Cardiac atrium fibroblast (primary cell): ENCODE data around the gene CT55. TPM values are rescaled to one million over a fixed set of nuclear protein-coding genes. Genes with fewer than 3 reads are reported as not detected.

Source experiments
- total RNA-seq: library from RNA; depleted of rRNA; stranded (reverse); fragments of >200 nt; gene quantifications from 2 replicates; pipeline ENCODE4 v1.2.3, GENCODE V29; 2015

The CT55 gene
- not detected in 2 replicates for total RNA-seq

GRCh38 chrX:135170877-135171519, at the start of gene CT55:
CT55 (minus strand) TSS chrX:135171398; CDS start chrX:135171171, 227 bp downstream.

GRCh38 chrX:135120056-135120576, 51.1 kb downstream of the CT55 start, which contains the start of gene ETDB:
ETDB (minus strand) TSS chrX:135120526; CDS start chrX:135119261, 1,265 bp downstream.

Other genes with a start within 250 kb of the CT55 start
- 1.1 and 4.5 TPM in 2 replicates for gene SMIM10, start 180.4 kb downstream of the CT55 start, total RNA-seq
- 10.7 and 15.5 TPM in 2 replicates for gene RTL8B, start 148.9 kb downstream of the CT55 start, total RNA-seq
- 236 and 243 TPM in 2 replicates for gene RTL8C, start 139.0 kb downstream of the CT55 start, total RNA-seq
- gene RTL8A, start 119.3 kb downstream of the CT55 start, total RNA-seq, result 9.4 and 26.0 TPM in 2 replicates
- gene SMIM10L2B, start 72.7 kb downstream of the CT55 start, total RNA-seq, result 0.49 and 1.3 TPM in 2 replicates
- gene ETDB, start 50.9 kb downstream of the CT55 start, total RNA-seq, result not detected in 2 replicates
- not detected in 2 replicates for gene ETDA, start 80.7 kb upstream of the CT55 start, total RNA-seq
- not detected in 2 replicates for gene ETDC, start 138.1 kb upstream of the CT55 start, total RNA-seq
- gene ZNF75D, start 172.7 kb upstream of the CT55 start, total RNA-seq, result 3.1 and 4.2 TPM in 2 replicates
- gene ZNF449, start 173.4 kb upstream of the CT55 start, total RNA-seq, result 5.0 and 6.1 TPM in 2 replicates